GM18868 (cell line): ENCODE data around the gene GREB1.

Experiments
- ATAC-seq: cut with Tn5 transposase; IDR thresholded peaks from one replicate; pipeline ENCODE4 v1.9.1; 2021; ENCODE audit warnings: mild to moderate bottlenecking, moderate library complexity; ENCODE audit not compliant: unreplicated experiment

GREB1 gene

GRCh38 chr2:11559066-11559785, 25.4 kb downstream of the GREB1 start:
- ATAC-seq: no peak

- ATAC-seq: no peak
Measured at GRCh38 chr2:11559786-11560155, 25.9 kb downstream of the GREB1 start.

DNA sequence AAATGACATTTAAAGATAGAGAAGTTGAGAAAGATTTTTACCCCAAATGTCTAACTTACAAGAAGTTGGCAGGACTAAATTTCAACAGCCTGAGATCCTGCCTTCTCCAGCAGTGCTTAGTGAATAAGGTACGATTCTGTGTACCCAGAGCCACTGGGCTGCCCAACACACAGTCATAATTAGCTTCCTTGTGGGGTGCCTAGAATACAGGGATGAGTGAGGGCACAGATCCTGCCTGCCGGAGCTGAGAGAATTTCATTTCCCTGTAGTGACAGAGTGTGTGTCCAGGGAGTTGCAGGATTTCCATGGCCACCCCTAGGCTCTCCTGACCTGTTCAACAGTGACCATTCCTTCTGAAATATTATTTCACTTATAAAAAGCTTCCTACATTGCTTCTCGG, 27.0 kb downstream of the GREB1 start:
- ATAC-seq: no peak

GRCh38 chr2:11562011-11562410, 28.2 kb downstream of the GREB1 start:
- no peak for ATAC-seq

DNA sequence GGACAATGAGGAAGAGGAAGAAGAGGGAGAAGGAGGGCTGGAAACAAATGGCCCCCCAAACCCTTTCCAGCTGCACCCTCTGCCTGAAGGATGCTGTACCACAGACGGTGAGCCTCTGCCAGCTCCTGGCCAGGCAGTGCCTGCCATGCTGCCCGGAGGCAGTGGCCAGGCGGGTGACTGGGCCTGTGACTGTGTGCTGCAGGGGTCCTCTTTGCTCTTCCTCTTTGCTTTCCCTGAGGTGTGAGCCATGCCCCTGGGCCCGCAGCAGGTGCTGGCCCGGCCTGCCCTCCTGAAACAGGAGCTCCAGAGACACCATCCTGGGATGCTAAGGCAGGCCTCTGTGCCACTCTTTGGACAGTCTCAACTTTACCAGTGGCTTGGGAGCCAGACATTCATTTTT, 28.6 kb downstream of the GREB1 start:
- no peak for ATAC-seq

DNA sequence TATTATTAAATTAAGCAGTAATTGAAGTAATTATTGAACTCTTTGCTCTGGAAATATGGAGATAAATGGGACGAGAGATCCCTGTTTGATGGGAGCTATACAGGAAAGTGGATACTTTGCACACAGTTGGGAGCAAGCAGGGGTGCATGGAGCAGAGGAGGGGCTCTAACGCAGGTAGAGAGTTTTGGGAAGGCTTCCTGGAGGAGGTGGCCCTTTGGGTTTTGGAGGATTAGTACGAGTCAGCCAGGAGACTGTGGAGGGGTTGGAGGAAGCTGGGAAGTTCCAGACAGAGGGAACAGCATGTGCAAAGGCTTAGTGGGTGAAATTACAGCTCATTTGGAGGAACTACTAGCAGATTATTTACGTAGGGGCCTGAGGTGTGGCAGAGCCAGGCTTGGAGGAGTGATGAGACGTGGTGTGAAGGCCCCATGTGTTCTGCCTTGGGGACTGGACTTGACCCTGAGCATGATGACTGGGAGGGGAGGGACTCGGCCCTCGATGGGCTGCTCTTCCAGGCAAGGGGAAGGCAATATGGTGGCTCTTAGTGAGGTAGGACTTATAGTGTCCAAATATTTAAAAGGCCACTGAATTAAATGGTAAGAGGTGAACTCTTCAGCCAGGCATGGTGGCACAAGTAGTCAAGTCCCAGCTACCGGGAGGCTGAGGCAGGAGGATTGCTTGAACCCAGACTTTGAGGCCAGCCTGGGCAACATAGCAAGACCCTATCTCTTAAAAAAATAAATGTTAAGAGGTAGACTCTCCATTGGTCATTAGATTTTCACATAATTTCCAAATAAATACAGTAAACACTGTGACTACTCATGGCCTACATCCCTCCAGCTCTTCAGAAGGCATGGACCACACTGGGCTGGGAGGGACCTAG, 30.2 kb downstream of the GREB1 start:
- ATAC-seq: no peak

DNA sequence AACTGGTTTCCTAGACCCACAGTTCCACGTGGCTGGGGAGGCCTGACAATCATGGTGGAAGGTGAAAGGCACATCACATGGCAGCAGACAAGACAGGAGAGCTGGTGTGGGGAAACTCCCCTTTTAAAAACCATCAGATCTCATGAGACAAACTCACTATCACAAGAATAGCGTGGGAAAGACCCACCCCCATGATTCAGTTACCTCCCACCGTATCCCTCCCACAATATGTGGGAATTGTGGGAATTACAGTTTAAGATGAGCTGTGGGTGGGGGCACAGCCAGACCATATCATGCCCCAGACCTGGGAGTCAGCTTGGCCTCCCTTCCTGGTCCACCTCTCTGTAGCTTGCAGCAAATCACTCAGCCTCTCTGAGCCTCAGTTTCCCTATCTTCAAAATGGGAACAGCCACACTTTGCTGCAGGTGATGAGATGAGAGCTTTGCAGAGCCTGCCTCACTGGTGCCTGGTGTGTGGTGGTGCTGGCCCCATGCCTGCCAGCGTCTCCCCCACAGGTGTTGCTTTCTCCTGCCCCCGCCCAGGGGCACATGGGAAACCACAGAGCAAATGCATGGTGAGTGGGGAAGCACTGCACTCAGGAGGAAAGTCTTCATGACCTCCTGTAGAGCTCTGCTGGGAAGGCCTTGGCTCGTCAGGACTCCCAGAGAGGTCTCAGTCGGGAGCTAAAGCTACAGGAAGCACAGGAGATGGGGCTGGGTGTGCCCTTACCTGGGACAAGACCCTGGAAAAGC, 31.1 kb downstream of the GREB1 start:
- ATAC-seq: no peak

GRCh38 chr2:11566383-11566782, 32.5 kb downstream of the GREB1 start:
- no peak for ATAC-seq

DNA sequence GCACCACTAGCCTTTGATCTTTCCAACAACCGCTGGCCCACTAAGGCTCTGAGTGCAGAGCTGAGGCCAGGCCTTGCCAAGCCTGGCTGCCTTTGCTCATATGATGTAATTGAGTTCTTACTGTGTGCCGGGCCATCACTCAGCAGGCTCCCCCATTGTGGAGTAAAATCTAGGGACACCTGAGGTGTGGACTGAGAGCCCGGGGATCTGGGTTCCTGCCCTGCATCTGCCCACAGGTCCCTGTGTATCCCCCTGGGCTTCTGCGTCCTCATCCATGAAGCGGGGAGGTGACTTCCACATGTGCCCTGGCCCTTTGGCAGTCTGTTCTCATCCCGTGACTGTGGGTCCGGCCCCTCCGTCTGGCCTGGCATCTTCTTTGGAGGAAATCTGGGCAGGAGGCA, 33.8 kb downstream of the GREB1 start:
- ATAC-seq: no peak

DNA sequence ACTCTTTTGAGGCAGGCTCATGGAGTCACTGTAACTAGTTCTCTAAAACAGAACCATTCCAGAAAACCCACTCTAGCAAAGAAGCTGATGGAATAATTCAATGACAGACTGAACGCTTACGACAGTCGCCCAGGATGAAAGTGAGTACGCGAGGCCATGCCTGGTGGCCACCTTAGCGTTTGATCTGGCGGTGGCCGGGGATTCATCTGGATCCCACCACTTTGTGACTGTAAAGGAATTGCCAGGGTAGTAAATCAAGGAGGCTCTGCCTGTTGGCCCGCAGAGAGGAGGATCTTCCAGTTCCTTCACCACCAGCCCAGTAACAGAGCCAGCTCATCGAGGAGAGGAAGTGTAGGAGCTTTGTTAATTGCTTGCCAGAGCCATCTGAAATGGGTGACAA, 34.6 kb downstream of the GREB1 start:
- no peak for ATAC-seq

GRCh38 chr2:11569636-11570035, 35.8 kb downstream of the GREB1 start:
- ATAC-seq: no peak

GRCh38 chr2:11571170-11571569, 37.3 kb downstream of the GREB1 start:
- no peak for ATAC-seq

- ATAC-seq: no peak
Measured at GRCh38 chr2:11572996-11573395, 39.2 kb downstream of the GREB1 start.

- ATAC-seq: no peak
Measured at GRCh38 chr2:11573418-11574175, 39.8 kb downstream of the GREB1 start.

DNA sequence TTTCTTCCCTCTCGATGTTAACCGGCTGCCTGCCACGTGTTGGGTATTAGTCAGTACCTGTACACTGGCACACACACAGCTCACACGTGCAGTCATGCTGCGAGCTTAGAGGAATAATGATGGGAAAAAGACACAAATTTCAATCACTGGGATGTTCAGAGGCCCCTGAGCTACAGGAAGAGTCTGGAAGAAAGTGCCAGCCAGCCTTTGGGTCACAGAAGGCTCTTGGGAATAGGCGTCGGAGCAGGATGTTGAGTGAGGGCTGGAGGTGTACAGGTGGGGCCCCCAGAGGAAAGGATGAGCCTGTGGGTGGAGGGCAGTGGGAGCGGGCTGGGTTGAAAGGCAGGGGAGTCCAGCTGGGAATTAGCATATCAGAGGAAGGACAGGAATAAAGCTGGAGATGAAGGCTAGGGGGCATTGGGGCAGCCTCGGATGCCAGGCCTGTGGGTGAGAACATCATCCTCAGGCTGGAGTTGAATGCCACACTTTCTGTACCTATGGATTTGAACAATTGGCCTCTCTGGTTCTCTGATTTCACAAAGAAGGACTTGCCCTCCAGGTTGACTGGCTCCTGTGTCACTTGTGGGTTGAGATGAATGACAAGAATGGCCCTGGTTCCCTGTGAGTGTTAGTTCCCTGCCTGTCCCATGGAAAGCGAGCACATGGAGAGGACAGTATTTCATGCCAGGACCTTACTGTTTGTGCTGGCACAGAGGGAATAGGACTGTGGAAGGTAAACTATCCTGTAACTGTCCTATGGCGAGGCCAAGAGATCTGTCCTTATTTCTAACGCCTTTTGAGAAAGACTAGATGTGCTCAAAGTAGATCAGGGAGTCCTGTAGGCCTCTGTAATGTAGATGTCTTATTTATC, 40.6 kb downstream of the GREB1 start:
- no peak for ATAC-seq

DNA sequence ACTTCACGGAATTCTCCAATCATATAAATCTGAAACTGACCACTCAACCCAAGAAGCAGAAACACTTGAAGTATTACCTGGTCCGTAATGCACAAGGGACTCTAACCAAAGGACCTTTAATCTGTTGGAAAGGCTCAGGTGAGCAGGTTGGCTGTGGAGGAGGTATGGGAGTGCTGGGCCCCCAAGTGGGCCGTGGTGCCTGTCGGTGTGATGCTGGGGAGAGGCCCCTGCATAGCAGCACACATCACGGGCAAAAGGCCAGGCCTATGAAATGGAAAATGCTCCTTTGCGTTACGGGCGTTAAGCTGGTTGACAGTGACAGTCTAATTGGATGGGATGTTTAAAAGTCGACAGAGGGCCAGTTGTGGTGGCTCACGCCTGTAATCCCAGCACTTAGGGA, 42.6 kb downstream of the GREB1 start:
- no peak for ATAC-seq

DNA sequence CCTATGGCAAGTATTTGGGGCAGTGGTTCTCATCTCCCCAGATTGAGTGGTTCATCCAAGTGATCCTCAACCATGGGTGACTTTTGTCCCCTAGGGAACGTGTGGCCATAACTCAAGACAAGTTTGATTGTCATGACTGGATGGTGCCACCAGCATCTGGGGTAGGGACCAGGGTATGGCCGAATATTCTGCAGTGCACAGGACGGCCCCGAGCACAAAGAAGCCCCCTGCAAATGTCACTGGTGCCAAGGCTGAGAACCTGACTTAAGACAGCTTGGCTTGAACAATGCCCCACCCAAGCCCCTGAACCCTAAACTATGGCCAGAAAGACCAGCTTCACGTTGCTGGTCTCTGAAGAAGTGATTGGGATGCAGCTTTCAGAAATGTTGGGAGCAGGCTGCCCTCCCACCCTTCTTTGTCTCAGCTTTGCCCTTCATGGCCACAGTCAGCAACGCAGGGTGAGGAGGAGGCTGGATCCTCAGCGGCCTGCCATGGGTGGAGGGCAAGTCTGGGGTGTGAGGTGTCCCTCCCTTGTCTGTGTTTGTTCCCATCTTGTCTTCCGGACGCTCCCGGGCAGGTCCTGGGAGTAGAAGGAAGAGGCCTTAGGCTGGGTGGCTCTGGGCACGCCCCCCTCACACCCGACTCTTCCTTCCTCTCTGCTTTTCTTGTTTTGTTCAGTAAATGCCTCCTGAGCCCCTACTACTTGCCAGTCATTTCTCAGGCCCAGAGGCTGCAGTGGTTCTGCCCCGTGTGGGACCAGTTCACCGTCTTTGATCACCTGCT, 43.4 kb downstream of the GREB1 start:
- ATAC-seq: no peak

GRCh38 chr2:11578081-11578948, 44.5 kb downstream of the GREB1 start:
- ATAC-seq: no peak
